GM12878 (cell line): ENCODE measurements around the gene MEAK7. TPM values are rescaled to one million over a fixed set of nuclear protein-coding genes. Genes with fewer than 3 reads are reported as not detected.

Experiments used
- ATAC-seq: fragments of 200-7000 bp; cut with Tn5 transposase; 3 replicates; pipeline ENCODE4 v1.9.1; 2020; ENCODE audit warnings: mild to moderate bottlenecking, moderate library complexity
- BruUV-seq: library from RNA; stranded (reverse); fragments of 400-500 nt; replicated peaks from 2 replicates; lab custom pipeline; 2021; lab: Mats Ljungman, UMichigan
- CTCF ChIA-PET: fragments of 300-600 bp; sonication (Branson Sonifier 250); formaldehyde crosslinking; extraction: SDS; loops from one replicate; lab custom pipeline; 2021; ENCODE audit warnings: inconsistent platforms; lab: Yijun Ruan, JAX
- POLR2A ChIA-PET: fragments of 350-600 bp; formaldehyde crosslinking; extraction: SDS; loops from one replicate; lab custom pipeline; 2021; ENCODE audit warnings: inconsistent platforms; lab: Charles Lee
- RAD21 ChIA-PET: fragments of 300-600 bp; sonication (Branson Sonifier 250); formaldehyde crosslinking; loops from one replicate; lab custom pipeline; 2023; ENCODE audit warnings: antibody characterized with exemption; ENCODE audit not compliant: unreplicated experiment; lab: Charles Lee
- SMC1A ChIA-PET: fragments of 300-600 bp; sonication (Branson Sonifier 250); formaldehyde crosslinking; loops from one replicate; lab custom pipeline; 2023; ENCODE audit not compliant: unreplicated experiment, uncharacterized antibody; lab: Charles Lee
- DNase-seq: peaks from one replicate; pipeline ENCODE4 v3.0.0-alpha.2; 2011; ENCODE audit warnings: low read depth, low spot score
- FAIRE-seq: peaks from 3 replicates; lab custom pipeline; 2011; peaks lifted over from hg19 to GRCh38; lab: Jason Lieb, UNC
- H2AFZ ChIP-seq: 2 replicates; pipeline ENCODE4 v1.6.0; 2011; ENCODE audit warnings: low read depth, low read length, control low read depth; ENCODE audit not compliant: control insufficient read depth
- H3K27ac ChIP-seq: 2 replicates; pipeline ENCODE4 v1.5.1; 2011; ENCODE audit warnings: control low read depth; ENCODE audit not compliant: control insufficient read depth, insufficient read depth
- H3K27me3 ChIP-seq, 2 experiments: replicated peaks in 1 of 2; 2 replicates each; pipeline versions ENCODE4 v1.6.0 to v1.6.1; 2011; ENCODE audit warnings: low read length in 1 of 2; ENCODE audit not compliant: control insufficient read depth in 2 of 2, insufficient read depth in 2 of 2
- H3K36me3 ChIP-seq, 2 experiments: 2 replicates each; pipeline ENCODE4 v1.5.1; 2011; ENCODE audit warnings: low read length in 1 of 2; ENCODE audit not compliant: control insufficient read depth in 2 of 2, insufficient read depth in 2 of 2
- H3K4me1 ChIP-seq: 2 replicates; pipeline ENCODE4 v1.6.1; 2011; ENCODE audit warnings: mild to moderate bottlenecking, low read length, moderate library complexity, mixed read lengths; ENCODE audit not compliant: control insufficient read depth, insufficient read depth
- H3K4me2 ChIP-seq: 2 replicates; pipeline ENCODE4 v1.6.0; 2011; ENCODE audit warnings: control low read depth; ENCODE audit not compliant: control insufficient read depth, insufficient read depth
- H3K4me3 ChIP-seq: fragments of 200-600 bp; sonication (generic); 2 replicates; pipeline ENCODE4 v1.5.1; 2016
- H3K79me2 ChIP-seq: 2 replicates; pipeline ENCODE4 v1.6.0; 2011; ENCODE audit warnings: low read length; ENCODE audit not compliant: control insufficient read depth, insufficient read depth
- H3K9ac ChIP-seq: 2 replicates; pipeline ENCODE4 v1.8.0; 2011; ENCODE audit warnings: low read length, control low read depth, mixed read lengths; ENCODE audit not compliant: control insufficient read depth, insufficient read depth
- H3K9me3 ChIP-seq: replicated peaks from 3 replicates; pipeline ENCODE4 v1.5.1; 2011; ENCODE audit warnings: mild to moderate bottlenecking, low read length; ENCODE audit not compliant: control insufficient read depth, insufficient read depth
- H4K20me1 ChIP-seq: 2 replicates; pipeline ENCODE4 v1.6.0; 2011; ENCODE audit not compliant: control insufficient read depth, insufficient read depth
- BACH1 ChIP-seq: fragments of 450-650 bp; IDR thresholded peaks from 2 replicates; pipeline ENCODE4 v1.6.1; 2017; ENCODE audit warnings: mild to moderate bottlenecking, borderline replicate concordance
- BCLAF1 ChIP-seq: fragments of 450-650 bp; IDR thresholded peaks from 2 replicates; pipeline ENCODE4 v1.6.1; 2017; ENCODE audit warnings: antibody characterized with exemption, mild to moderate bottlenecking, moderate library complexity
- CUX1 ChIP-seq: IDR thresholded peaks from 2 replicates; pipeline ENCODE4 v1.6.1; 2012; ENCODE audit warnings: improper control_type of control experiment, low read depth, low read length; ENCODE audit not compliant: insufficient replicate concordance
- E4F1 ChIP-seq: fragments of 450-650 bp; IDR thresholded peaks from 2 replicates; pipeline ENCODE4 v1.6.1; 2018; ENCODE audit warnings: borderline replicate concordance, mild to moderate bottlenecking; ENCODE audit not compliant: partially characterized antibody
- HDAC6 ChIP-seq: fragments of 200-600 bp; sonication (generic); IDR thresholded peaks from one replicate; pipeline ENCODE4 v1.8.0; 2017; ENCODE audit warnings: antibody characterized with exemption; ENCODE audit not compliant: unreplicated experiment
- IRF4 ChIP-seq: IDR thresholded peaks from 2 replicates; pipeline ENCODE4 v1.6.1; 2011; ENCODE audit warnings: low read depth, low read length
- NR2C1 ChIP-seq: fragments of 450-650 bp; IDR thresholded peaks from 2 replicates; pipeline ENCODE4 v1.6.1; 2017; ENCODE audit warnings: antibody characterized with exemption, mild to moderate bottlenecking, moderate library complexity
- NR2C2 ChIP-seq: IDR thresholded peaks from 2 replicates; pipeline ENCODE4 v1.6.1; 2011; ENCODE audit warnings: borderline replicate concordance, low read depth; ENCODE audit not compliant: control insufficient read depth, insufficient read length
- WRNIP1 ChIP-seq: IDR thresholded peaks from 2 replicates; pipeline ENCODE4 v1.6.1; 2011; ENCODE audit warnings: low read depth, low read length, improper control_type of control experiment, borderline replicate concordance
- WGBS: methylation state at CpG from one replicate; pipeline ENCODE4 v1.1.6; 2016; ENCODE audit warnings: low lambda C conversion rate; ENCODE audit not compliant: insufficient replicate concordance, insufficient coverage; ENCODE audit errors: missing lambda C conversion rate; 5-methylcytosine and 5-hydroxymethylcytosine counted together
- in situ Hi-C: fragments of 300-500 bp; cut with MboI; formaldehyde crosslinking; loops from 9 replicates; pipeline ENCODE4 v1.14.3; 2018; ENCODE audit warnings: mixed read lengths
- intact Hi-C: fragments of 100-400 bp; cut with micrococcal nuclease; formaldehyde crosslinking; loops from one replicate; pipeline ENCODE4 v1.14.2; 2022; ENCODE audit not compliant: unreplicated experiment
- polyA plus RNA-seq, 11 experiments: library from polyadenylated mRNA; depleted of rRNA in 4 of 11; unstranded in 6 of 11; stranded (reverse) in 5 of 11; fragments of >200 nt; fragmentation: Nextera tagmentation in 4 of 11; fragmentation: Illumina TruSeq in 1 of 11; extraction: Ambion mirVana in 4 of 11; extraction: Trizol in 1 of 11; gene quantifications; 1 replicate in 1 of 11; 2 replicates in 10 of 11; pipeline versions ENCODE4 v1.2.1 to v1.2.3, GENCODE V29; 2011 to 2016; ENCODE audit warnings: inconsistent platforms in 2 of 11, missing spikeins in 2 of 11, low read depth in 1 of 11
- total RNA-seq, 4 experiments: library from RNA; depleted of rRNA in 3 of 4; stranded (reverse); fragments of >200 nt in 3 of 4; fragmentation: Illumina TruSeq in 1 of 4; extraction: Trizol in 1 of 4; gene quantifications; 2 replicates each; pipeline versions ENCODE4 v1.2.1 to v1.2.3, GENCODE V29; 2013 to 2021

MEAK7 gene
- total and polyA plus RNA-seq, 10 of the 15 experiments (the other 5 are each of a cell fraction or from before 2014, with no cell fraction given) = 1.4 to 11.9 (median 6.4) TPM

GRCh38 chr16:84471966-84472365, 32.5 kb downstream of the MEAK7 start:
- Histone ChIP-seq H3K4me3 (no peak overlapping the region), H3K9ac (no peak overlapping the region), H4K20me1 (no peaks in the 10 kb centered on the region), H3K4me2 (no peak overlapping the region), H2AFZ (no peak overlapping the region), H3K79me2 (no peaks in the 10 kb centered on the region), H3K9me3 (peaks cover 5% of the 10 kb centered on the region; the same call in 1 of the 3 replicates), H3K36me3 (no peaks in the 10 kb centered on the region), H3K27me3 (no peaks in the 10 kb centered on the region), H3K4me1 (no peaks in the 10 kb centered on the region), H3K27ac (no peak overlapping the region)
- FAIRE-seq (no peak), ATAC-seq (no peak), DNase-seq (no peak)
- in situ Hi-C loops = no loop called here
- SMC1A ChIA-PET = no interaction called here
- CTCF ChIA-PET = no interaction called here
- RAD21 ChIA-PET = no interaction called here
- 82% methylated on average over 4 of the region's 4 CpGs for WGBS
- BruUV-seq = no TSS peak
- POLR2A ChIA-PET = no interaction called here
- intact Hi-C loops = no loop called here
- TF ChIP-seq CUX1 (no peak), WRNIP1 (no peak), BCLAF1 (no peak), NR2C1 (no peak), IRF4 (no peak), BACH1 (no peak), NR2C2 (no peak), E4F1 (no peak), HDAC6 (no peak)
